Astrocyte of the cerebellum (primary cell): Measurements from ENCODE around the gene URI1.

Experiments
- DNase-seq: peaks from one replicate; pipeline ENCODE4 v3.0.0-alpha.2; 2011; ENCODE audit warnings: low read depth
- H3K4me3 ChIP-seq: 2 replicates; pipeline ENCODE4 v1.5.1; 2011; ENCODE audit warnings: mild to moderate bottlenecking, low read depth, low read length, moderate library complexity
- in situ Hi-C: cut with HindIII; loops from 2 replicates; pipeline ENCODE4 v1.10.0; 2017; ENCODE audit warnings: low sequenced_read_pairs
- TF ChIP-seq, protein P1 (sequence below): IDR thresholded peaks from 2 replicates; pipeline ENCODE4 v1.5.1; 2012; ENCODE audit warnings: low read length, low read depth, moderate library complexity, mild to moderate bottlenecking; ENCODE audit errors: missing control alignments

Gene URI1

GRCh38 chr19:30062907-30063649, 121.0 kb downstream of the URI1 start:
- in situ Hi-C loops = no loop called here

GRCh38 chr19:30063650-30064347, 121.8 kb downstream of the URI1 start:
- in situ Hi-C loops = no loop called here
- DNase-seq = no peak
- TF ChIP-seq, protein P1, sequence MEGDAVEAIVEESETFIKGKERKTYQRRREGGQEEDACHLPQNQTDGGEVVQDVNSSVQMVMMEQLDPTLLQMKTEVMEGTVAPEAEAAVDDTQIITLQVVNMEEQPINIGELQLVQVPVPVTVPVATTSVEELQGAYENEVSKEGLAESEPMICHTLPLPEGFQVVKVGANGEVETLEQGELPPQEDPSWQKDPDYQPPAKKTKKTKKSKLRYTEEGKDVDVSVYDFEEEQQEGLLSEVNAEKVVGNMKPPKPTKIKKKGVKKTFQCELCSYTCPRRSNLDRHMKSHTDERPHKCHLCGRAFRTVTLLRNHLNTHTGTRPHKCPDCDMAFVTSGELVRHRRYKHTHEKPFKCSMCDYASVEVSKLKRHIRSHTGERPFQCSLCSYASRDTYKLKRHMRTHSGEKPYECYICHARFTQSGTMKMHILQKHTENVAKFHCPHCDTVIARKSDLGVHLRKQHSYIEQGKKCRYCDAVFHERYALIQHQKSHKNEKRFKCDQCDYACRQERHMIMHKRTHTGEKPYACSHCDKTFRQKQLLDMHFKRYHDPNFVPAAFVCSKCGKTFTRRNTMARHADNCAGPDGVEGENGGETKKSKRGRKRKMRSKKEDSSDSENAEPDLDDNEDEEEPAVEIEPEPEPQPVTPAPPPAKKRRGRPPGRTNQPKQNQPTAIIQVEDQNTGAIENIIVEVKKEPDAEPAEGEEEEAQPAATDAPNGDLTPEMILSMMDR = no peak
- H3K4me3 ChIP-seq = no peak overlapping the region

More at GRCh38 chr19:30062907-30063649, 121.0 kb downstream of the URI1 start:
- DNase-seq = no peak
- H3K4me3 ChIP-seq = no peak overlapping the region
- TF ChIP-seq, protein P1 = no peak

DNA sequence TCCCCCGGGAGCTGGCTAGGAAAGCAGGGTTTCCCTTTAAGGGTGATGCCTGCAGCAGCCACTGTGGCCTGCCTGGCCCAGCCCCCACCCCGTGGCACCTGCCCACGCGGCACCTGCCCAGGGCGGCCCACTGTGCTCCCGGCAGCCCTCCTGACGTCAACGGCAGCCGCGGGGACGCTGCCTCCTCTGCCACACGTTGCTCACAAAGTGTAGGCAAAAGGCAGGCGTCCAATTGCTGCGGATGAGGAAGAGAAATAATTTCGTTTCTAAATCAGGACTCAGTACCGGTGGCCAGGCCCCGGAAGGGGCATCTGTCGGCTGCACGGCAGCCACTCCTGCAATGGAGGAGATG, 122.3 kb downstream of the URI1 start:
- no peak for DNase-seq
- no peak overlapping the region for H3K4me3 ChIP-seq
- in situ Hi-C loops = no loop called here
- TF ChIP-seq, protein P1 = no peak

GRCh38 chr19:30064771-30065494, 122.9 kb downstream of the URI1 start:
- DNase-seq = no peak
- TF ChIP-seq, protein P1 = no peak
- H3K4me3 ChIP-seq = no peak overlapping the region
- in situ Hi-C loops = no loop called here

DNA sequence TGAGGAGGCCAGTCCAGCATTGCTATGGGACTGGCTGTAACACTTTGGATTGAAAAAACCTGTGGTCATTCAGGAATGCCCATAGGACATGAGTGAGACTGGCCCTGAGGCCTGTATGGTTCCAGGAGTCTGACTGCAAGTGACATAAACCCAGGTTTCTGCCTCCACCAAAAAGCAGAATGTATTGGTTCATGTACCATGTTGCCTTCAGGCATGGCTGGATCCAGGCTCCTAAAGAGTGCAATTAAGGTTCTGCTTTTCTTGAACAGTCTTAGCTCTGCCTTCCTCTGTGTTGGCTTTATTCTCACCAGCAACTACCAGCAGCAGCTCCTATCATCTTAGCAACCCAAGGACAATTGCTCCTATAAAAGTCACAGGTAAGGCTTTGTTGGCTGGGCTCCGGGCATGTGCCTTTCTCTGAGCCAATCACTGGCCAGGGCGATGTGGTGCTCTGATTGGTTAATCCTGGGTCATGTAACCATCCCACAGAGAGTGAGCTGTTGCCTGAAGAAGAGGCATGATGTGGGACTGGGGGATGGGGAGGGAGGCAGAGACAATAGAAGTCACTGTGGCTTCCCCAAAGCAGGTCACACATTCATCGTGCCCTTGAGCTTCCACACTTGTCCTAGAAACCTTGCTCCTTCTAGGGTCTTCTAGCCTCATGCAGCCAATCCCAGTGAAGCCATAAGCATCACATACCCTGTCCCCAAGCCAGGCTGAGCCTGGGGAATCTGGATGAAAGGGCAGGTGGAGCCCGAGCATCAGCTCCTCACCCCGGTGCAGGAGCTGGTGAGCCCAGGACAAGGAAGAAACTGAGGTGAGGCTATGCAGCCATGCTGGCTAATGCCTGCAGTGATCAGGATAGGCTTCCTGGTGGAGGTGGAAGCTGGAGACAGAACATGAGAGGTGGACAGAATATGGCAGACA, 123.9 kb downstream of the URI1 start:
- TF ChIP-seq, protein P1 = no peak
- no peak overlapping the region for H3K4me3 ChIP-seq
- no peak for DNase-seq
- in situ Hi-C loops = no loop called here
